ENCODE data around the gene TASP1.

The TASP1 gene

DNA sequence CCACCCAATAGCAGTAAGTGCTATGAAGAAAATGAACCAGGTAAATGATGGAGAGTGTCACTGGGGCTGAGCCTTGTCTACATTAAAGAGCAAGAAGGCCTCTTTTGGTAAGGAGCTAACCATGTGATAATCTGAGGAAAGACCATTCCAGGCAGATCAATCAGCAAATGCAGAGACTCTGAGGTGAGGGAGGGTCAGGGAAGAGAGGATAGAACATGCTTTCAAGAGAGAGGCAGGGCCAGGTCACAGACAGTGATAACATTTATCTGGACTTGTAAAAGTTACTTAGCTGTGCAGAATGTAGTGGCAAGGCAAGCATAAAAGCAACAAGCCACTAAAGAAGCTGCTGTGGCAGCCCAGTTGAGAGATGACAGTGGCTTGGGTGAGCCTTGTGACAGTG is 197.3 kb downstream of the TASP1 start:
- no peak for DNase-seq (ENCODE audit: low read depth)

DNA sequence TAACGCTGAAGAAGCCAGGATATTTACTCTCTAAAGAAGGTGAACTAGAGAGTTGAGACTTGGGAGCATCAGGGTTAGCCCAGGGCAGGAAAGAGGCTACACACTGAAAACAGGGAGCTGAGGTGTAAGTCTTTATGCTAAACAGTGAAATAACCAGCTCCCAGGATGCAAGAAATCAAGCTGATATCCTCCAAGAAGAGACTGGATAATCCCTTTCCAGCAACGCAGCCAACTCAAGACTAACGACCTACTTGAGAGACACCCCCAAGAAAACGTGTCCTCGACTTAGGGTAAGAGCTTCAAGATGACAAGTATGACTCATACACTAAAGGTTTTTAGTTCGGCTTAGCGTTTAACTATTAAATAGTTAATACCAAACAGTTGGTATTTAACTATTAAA is 202.2 kb downstream of the TASP1 start:
- no peak for DNase-seq (ENCODE audit: low read depth)

DNA sequence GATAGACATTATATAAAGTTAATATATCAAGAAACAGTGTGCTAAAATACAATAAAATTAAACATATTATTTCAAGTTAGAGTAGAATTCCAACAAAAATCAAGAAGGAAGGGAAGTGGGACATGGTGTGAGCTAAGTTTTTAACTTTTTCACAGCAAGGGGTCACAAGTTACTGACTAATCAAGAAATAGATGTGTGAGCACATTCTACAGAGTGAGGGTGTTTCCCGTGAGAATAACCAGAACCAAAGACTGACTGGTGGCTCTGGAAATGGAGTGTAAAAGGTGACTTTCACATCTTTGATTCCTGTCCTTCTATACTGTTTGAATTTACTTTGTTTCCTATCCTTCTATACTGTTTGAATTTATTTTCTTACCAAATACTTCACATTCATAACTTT is 206.6 kb downstream of the TASP1 start:
- no peak for DNase-seq (ENCODE audit: low read depth)

DNA sequence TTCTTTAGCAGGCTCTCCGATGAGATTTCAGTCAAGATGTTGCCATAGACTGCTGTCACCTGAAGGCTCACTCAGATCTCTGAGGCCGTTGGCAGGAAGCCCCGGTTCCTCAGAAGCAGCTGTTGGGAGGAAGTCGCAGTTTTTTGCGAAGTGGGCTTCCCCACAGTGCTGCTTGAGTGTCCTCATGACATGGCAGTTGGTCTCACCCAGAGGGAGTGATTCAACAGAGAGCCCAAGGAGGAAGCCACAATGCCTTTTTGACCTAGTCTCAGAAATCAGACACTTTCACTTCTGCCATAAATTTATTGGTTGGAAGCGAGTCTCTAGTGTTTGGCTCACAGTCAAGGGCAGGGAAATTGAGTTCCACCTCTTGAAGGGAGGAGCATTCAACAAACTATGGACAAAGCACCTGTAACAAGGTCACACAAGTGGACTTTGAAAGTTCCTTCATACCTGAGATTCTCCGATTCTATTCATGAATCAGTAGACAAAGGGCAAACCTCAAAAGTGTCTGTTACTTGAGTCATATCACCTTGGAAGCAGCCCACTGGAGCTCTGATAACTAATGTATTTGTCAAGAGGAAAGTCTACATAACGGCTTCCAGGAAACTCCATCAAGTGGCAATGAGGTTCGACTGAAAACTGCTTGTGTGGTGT is 208.3 kb downstream of the TASP1 start:
- no peak for DNase-seq (ENCODE audit: low read depth)

DNA sequence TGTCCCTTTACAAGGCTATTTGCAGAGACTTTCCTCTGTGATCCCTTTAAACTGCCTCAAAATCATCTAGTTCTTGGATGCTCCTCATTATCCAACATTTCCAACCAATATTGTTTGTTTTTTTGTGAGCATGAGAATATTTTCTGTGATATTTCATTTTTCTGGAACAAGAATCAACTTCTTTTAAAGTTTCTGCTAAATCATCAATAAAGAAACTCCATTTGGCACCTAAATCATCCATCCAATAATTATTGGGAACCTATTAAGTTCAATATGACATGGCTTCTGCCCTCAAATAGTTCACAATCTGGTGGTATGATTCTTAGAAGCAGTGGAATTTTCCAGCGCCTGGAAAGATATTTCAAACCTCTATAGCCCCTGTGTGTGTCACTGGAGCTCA is 210.0 kb downstream of the TASP1 start:
- no peak for DNase-seq (ENCODE audit: low read depth)

DNA sequence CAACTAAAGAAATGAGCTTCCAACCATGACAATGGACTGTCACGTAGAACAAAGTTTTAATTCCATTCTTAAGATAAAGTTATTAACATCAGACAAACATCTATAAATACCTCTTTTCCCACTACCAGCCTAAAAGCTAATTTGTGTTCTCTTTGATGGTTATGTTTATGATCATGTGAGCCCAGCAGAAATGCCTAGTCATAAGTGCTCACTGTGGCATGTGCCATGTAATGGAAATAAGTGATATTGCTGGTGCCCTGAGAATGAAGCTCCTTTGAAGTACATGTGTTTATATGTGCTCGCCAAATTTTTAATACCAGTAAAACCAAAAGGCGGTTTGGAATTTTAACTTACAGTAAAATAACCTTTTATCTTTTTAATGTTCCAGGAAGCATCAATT is 211.9 kb downstream of the TASP1 start:
- no peak for DNase-seq (ENCODE audit: low read depth)

DNA sequence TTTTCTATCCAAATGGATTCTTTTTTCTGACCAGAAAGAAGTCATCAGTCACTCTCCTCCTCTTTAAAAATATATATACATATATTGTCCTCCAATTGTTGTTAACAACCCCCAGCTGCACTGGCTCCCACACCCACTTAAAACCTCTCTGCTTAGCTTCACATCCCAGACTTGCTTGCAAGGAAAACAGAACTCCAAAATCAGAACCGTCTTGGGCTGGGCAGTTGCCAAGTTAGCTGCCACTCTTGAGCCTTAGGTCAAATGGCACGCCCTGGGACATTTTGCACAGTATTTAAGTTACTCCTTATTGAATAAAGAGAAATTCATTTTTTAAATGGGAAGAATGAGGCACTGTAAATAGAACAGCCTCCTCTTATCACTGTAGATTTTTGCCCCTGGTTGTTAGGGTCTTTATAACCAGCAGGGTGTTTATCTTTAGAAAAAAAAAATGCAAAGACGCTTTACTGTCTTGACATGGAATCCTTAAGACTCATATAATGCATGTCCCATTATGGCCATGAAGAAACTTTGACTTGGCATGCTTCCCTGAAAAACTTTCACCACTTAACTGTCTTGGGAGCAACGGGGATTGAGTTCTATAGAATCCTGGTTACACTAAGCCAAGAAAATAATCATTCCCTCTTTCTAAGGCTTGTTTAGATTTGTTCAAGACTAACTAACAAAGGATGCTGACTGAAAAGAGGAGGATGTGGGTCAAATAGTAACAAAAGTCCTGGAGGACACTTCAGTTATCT is 213.2 kb downstream of the TASP1 start:
- no peak for DNase-seq (ENCODE audit: low read depth)

DNA sequence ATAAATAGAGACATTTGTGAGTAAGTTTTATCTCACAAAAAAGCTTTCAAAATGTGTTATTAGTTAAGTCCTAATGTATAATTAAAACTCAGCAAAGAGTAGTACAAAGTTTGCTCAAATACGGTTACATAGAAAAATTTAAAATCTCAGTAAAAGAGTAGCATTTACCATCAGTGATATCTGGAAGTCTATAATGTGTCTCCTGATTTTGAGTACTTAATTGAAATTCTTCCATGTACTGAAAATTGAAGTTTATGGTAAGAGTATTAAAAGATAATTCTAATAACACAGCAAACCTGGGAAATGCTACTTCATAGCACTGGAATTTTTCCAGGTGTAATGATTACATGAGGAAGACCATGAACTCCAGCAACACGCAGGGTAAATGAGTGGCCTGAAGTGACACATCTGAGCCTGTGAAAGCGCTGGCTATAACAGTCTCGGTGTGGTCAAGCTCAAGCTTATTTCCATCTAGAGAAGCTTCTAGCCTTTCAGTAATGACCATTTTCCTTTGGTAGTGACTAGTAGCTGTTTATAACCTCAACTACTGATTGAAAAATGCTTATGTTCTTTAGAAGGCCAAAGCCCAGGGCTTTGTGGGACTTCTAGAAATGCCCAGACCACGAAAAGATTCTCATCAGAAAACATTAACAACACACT is 214.4 kb downstream of the TASP1 start:
- DNase-seq (ENCODE audit: low read depth), result no peak

DNA sequence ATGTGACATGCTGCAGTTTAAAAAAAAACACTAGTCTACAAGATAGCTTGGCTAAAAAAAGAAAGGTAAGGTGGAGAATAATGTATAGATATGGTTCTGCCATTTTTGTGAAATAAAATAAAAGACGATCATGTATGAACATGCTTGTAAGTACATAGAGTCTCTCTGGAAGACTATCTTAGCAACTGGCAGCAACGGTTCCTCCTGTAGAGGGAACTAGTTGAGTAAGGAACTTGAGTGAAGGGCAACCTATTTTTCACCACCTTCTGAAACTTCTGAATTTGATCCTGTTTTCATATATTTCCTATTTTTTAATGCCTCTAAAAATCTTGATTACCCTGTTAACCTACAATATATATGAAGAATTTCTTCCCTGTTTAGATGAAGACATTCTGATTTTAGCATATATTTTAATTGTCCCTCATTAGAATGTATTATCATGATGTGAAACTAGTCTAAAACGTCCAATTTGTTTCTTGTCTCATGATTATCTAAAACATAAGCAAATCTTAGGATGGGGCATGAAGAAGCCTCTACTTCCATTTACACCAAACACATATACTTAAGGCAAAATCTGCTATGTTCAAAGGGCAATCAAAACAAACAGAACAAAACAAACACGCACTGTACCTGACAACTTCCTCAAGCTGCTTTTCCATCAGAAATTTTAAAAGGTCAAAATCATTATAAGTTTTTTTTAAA is 215.1 kb downstream of the TASP1 start:
- no peak for DNase-seq (ENCODE audit: low read depth)

DNA sequence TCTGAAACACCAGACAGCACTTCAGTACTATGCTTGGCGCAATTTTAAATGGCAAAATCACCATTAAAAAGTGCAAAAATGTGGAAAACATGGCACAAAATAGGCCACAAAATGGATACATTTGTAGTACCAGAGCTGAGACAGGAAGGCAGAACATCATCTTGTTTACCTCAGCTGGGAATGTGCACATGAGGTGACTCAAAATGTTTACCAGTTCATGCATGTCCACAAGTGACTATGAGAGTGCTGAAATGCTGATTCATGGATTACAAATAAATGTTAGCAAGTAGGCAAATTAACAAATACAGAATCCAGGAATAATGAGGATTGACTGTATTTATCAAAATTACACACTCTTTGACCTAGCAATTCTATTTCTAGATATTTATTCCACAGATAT is 216.1 kb downstream of the TASP1 start:
- no peak for DNase-seq (ENCODE audit: low read depth)

DNA sequence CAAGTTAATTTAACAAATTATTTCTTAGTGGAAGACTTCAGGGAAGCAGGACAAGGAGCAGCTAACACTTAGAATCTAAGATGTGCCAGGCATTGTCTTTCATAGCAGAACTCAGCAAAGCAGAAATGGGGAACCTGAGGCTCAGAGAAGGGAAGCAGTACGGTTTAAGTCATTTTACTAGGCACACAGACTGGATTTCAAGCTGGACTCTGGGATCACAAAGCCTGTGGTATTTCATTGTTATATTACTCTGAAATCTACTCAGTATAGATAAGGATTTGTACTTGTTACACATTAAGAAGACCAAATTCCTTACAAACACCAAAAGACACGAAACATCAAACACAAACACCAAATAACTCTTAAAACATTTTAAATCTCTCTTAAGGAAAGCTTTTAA is 218.1 kb downstream of the TASP1 start:
- DNase-seq (ENCODE audit: low read depth), result no peak

DNA sequence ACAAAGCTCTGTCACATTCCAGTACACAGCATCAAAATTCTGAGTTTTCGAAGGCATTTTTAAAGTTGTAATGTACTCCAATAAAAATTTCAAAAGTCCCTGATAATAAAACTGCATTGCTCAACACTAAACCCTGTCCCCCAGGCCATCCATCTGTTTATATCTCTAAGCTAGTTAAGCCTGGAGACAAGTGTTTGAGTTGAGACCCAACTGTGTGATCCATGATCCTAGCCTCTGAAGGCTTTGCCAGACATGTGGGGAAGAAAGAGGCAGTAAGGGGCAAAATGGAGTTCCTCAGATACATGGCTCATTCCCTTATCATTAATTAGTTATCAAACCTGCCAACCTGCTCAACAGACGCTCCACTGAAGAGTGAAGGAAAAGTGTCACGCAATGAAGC is 219.3 kb downstream of the TASP1 start:
- DNase-seq (ENCODE audit: low read depth), result no peak

DNA sequence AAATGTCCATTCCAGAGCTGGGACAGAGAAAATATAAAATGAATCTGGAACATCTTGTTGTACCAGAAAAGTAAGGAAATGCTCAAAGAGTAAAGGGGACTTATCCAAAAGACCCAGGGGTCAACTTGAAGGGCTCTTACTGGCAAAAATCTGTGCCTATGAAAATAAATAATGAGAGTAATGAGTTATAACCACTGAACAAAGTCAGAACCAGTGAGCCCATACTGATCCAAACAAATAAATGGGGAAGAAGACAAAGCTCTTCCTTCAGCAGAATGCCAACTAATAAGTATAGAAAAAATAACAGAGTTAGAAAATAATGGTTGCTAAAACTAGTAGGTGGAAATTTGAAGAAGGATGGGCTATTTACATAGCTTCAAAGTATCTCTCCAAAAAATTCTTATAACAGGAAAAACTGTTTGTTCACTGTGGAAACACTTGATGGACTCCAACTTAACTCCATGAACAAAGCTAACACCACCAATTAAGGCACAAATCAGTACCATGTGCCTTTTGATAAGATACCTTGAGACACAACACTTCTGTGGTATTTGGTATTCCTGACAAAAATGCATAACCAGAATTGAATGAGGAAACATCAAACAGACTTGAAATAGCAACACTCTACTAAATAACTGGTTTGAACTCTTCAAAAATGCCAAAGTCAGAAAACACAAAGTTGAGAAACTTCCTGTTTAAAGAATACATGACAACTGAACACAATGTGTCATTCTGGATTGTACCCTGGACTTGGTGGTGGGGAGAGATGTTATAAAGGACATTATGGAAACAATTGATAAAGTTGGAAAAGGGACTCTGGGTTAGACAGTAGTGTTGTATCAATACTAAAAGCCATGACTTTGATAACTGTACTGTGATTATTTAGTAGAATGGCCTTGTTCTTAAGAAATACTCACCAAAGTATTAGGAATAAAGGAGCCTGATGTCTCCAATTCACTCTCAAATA is 220.2 kb downstream of the TASP1 start:
- no peak for DNase-seq (ENCODE audit: low read depth)

DNA sequence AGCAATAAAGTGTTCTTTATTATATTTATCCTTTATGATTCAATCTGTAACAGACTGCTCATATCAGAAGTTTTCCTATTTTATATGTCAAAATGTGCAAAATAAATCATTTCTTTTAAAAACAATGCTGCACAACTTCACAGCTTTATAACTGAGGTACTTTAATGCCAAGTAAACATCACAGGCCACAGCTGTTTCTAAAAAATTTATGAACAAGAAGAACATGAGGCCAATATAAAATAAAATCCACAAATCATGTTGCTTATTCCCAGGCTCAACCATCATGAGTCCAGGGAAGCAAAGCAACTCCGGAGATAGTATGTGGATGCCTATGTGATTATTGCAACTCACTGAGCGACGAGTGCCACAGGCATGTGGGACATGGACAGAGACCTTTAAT is 222.2 kb downstream of the TASP1 start:
- DNase-seq (ENCODE audit: low read depth), result no peak

DNA sequence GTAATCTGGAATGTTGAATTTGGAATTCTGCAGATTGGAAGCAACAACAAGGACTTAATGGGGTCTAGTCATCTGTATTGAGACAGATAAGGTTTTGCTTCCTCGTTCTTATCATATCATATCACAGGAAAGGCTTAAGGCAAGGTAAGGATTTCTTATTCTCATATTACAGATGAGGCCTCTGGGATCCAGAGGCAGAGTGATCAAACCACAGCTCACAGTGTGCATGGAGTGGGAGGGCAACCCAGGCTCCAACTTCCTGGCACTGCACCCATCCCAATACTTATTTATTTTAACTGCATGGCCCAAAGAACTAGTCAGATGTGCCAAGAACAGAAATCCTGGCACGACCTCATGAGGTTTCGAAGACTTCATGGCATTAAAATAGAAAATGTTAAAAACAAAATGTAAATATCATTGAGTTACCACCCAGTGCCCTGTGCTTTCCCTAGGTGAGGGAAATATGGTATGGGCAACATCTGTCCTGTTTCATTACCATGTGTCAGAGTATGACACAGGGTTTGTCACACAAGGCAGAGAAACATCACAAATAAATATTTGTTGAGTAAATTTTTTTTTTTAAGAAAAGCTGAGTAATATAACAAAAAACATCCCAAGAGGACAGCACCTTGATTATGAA is 225.8 kb downstream of the TASP1 start:
- DNase-seq (ENCODE audit: low read depth), result no peak

DNA sequence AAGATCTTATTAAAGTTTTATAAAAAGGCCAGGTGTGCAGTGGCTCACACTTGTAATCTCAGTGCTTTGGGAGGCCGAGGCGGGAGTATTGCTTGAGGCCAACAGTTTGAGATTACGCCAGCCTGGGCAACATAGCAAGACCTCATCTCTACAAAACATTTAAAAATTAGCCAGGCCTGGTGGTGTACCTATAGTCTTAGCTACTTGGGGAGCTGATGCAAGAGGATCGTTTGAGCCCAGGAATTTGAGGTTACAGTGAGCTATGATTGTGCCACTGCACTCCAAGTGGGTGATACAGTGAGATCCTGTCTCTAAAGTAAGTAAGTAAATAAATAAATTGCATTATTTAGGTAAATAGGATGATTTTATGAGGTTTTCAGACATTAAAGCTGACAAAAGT is 234.4 kb downstream of the TASP1 start:
- DNase-seq (ENCODE audit: low read depth), result no peak

DNA sequence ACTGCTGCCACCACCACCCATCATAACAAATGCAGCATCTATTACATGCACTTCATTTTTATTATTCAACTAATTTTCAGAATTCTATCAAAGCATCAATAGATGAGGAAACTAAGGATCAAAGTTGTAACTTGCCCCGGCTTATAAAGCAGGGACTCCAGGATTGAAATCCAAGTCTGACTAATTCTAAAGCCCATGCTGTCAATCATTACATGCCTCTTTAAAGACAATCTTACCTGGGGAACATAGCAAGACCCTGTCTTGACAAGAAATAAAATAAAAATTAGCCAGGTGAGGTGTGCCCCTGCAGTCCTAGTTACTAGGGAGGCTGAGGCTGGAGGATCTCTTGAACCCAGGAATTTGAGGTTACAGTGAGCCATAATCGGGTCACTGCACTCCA is 235.3 kb downstream of the TASP1 start:
- no peak for DNase-seq (ENCODE audit: low read depth)

DNA sequence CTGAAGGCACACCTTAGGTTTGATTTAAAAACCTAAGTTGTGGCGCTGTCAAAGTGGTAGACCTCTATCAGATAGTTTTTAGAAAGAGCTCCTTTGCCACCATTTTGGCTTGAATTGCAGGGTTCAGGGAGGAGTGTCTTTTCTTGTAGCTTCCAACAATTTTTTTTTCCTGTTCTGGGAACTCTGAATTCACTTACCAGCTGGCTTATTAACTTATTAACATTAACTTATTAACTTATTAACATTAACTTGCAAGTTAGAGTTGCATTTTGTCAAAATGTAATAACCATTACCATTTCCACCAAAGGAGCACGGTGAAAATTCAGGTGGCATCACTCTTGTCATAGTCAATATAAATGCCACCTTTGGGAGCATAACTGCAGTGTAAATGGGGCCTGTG is 235.7 kb downstream of the TASP1 start:
- DNase-seq (ENCODE audit: low read depth), result no peak

DNA sequence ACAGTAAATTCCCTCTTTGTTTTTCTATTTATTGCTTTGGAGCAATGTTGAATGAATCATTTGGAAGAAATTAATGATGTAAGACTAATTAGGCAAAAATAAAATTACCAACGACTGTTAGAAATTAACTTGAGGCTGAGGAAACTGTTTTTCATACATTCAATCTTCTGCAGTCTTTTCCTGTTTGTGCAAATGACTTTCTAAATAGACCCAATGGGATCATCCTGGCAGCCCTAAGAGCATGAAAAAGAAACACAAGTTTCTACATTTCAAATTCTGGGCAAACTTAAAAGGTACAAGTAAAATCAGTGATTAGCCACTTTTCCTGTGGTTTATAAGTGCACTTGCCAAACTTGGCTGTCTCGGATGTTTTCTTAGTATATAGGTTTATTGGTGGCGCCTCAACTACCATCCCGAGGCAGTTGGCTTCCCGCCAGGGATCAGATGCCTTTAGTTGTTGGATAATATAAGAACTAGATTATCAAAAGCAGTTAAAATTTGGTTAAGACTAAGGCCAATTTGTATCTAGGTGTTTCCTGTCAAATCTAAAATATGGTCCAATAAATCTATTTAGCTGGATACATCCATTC is 236.5 kb downstream of the TASP1 start:
- no peak for DNase-seq (ENCODE audit: low read depth)

DNA sequence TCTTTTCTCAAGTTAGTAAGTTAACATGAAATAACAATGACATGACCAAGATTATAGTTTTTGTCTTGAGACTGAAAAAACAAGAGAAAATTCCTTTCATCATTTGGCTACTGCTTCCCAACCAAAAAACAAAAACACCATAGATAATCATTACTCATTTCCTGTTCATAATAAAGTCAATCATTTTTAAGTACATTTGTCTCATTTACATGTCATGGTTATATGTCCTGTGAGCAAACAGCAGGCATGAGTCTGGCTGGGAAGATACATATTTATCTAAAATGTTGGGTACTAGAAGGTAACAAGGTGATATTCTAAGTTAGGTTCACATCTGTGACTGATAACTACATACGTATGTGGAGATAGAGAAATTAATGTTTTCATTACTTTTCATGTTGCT is 237.1 kb downstream of the TASP1 start:
- DNase-seq (ENCODE audit: low read depth), result no peak

DNA sequence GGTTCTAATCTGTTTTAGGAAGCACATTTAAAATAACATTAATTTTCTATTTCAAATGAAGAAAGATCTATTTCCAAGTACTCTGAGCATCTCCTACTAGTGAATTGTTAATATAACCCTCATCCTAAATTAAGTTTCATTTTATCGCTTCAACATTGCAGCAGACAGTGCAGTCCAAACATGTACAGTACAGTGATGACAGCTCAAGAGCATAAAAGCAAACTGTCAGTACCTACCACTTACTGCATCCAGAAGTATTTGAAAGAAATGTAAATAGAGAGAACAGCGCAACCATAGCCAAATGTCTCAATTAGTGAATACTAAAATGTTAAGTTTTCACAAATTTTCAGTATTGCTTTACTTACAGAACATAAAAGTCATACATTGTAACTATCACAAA is 238.3 kb downstream of the TASP1 start:
- no peak for DNase-seq (ENCODE audit: low read depth)
